ENCODE measurements around the gene SFXN4. TPM values are rescaled to one million over a fixed set of nuclear protein-coding genes. Genes with fewer than 3 reads are reported as not detected.

The SFXN4 gene
- total RNA-seq, 1 experiment from 2014 or later: 15.4 TPM

DNA sequence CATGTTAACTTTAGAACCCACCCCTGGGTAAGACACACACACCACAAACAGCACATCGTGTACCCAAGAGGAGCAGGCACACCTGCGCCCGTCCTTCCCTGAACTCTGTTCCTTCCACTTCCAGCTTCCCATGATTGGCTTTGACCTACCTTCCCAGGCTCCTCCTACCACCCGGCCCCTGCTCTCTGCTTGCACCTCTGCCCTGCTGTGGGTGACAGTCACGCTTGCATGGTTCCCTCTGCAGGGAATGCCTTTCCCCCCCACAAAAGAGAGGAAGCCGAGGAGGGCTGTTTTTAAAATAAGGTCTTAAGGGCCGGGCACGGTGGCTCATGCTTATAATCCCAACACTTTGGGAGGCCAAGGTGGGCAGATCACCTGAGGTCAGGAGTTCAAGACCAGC, 16.4 kb downstream of the SFXN4 start:
- no peaks in the 10 kb centered on the region for H3K36me3 ChIP-seq (ENCODE audit: low read depth)
- no peak for DNase-seq
- ChIA-PET CTCF (no interaction called here), POLR2A (ENCODE audit: unreplicated experiment) (no interaction called here)
- TF ChIP-seq, protein P1, sequence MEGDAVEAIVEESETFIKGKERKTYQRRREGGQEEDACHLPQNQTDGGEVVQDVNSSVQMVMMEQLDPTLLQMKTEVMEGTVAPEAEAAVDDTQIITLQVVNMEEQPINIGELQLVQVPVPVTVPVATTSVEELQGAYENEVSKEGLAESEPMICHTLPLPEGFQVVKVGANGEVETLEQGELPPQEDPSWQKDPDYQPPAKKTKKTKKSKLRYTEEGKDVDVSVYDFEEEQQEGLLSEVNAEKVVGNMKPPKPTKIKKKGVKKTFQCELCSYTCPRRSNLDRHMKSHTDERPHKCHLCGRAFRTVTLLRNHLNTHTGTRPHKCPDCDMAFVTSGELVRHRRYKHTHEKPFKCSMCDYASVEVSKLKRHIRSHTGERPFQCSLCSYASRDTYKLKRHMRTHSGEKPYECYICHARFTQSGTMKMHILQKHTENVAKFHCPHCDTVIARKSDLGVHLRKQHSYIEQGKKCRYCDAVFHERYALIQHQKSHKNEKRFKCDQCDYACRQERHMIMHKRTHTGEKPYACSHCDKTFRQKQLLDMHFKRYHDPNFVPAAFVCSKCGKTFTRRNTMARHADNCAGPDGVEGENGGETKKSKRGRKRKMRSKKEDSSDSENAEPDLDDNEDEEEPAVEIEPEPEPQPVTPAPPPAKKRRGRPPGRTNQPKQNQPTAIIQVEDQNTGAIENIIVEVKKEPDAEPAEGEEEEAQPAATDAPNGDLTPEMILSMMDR (conservative IDR thresholded peaks at IDR 0.05): no peak
- TF ChIP-seq EZH2 (IDR thresholded peaks at IDR 0.05; ENCODE audit: low read depth): no peak
- no peaks in the 10 kb centered on the region for H3K4me1 ChIP-seq (replicated peaks; ENCODE audit: insufficient read depth)
- no peak overlapping the region for H3K4me3 ChIP-seq
- no peaks in the 10 kb centered on the region for H3F3A ChIP-seq (ENCODE audit: insufficient read depth, low read depth)
- H3K27me3 ChIP-seq (ENCODE audit: insufficient read depth, low read depth): no peaks in the 10 kb centered on the region
- no peak overlapping the region for H3K27ac ChIP-seq
- no peaks in the 10 kb centered on the region for H3K79me2 ChIP-seq (ENCODE audit: low read depth)
- no peaks in the 10 kb centered on the region for H3K9me2 ChIP-seq (ENCODE audit: insufficient read depth)
- no TSS peak for BruUV-seq (replicated peaks)
- H2AFZ ChIP-seq: no peak overlapping the region
- no peak overlapping the region for H3K4me2 ChIP-seq
- H3K9me3 ChIP-seq (ENCODE audit: insufficient read depth, low read depth): no peaks in the 10 kb centered on the region
- H4K20me1 ChIP-seq (ENCODE audit: insufficient read depth): no peaks in the 10 kb centered on the region
- intact Hi-C loops (cut with micrococcal nuclease; ENCODE audit: unreplicated experiment): no loop called here

DNA sequence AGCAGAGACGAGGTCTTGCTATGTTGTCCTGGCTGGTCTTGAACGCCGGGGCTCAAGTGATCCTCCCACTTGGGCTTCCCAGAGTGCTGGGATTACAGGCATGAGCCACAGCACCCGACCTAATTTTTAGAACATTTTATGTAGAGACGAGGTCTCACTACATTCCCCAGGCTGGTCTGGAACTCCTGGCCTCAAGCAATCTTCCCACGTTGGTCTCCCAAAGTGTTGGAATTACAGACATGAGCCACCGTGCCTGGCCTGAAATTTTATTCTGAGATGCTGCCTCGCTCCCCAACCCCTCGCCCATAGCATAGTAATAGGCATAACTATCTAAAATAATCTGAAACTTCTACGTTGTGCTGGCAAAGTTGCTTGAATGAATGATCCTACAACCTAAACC, 21.9 kb downstream of the SFXN4 start:
- intact Hi-C loops (cut with micrococcal nuclease; ENCODE audit: unreplicated experiment): no loop called here
- no peaks in the 10 kb centered on the region for H4K20me1 ChIP-seq (ENCODE audit: insufficient read depth)
- no TSS peak for BruUV-seq (replicated peaks)
- TF ChIP-seq EZH2 (IDR thresholded peaks at IDR 0.05; ENCODE audit: low read depth): no peak
- TF ChIP-seq, protein P1 (conservative IDR thresholded peaks at IDR 0.05): no peak
- H3F3A ChIP-seq (ENCODE audit: insufficient read depth, low read depth): no peaks in the 10 kb centered on the region
- ChIA-PET CTCF (no interaction called here), POLR2A (ENCODE audit: unreplicated experiment) (interaction anchor here (0.6 kb wide), 1 partner anchor 399 kb away, joined by 6 read pairs; the partner anchor contains the start of gene RGS10)
- H3K79me2 ChIP-seq (ENCODE audit: low read depth): no peaks in the 10 kb centered on the region
- H3K4me2 ChIP-seq: no peak overlapping the region
- no peak for DNase-seq
- no peaks in the 10 kb centered on the region for H3K9me3 ChIP-seq (ENCODE audit: insufficient read depth, low read depth)
- no peaks in the 10 kb centered on the region for H3K36me3 ChIP-seq (ENCODE audit: low read depth)
- H3K9me2 ChIP-seq (ENCODE audit: insufficient read depth): no peaks in the 10 kb centered on the region
- H3K4me3 ChIP-seq: no peak overlapping the region
- H3K4me1 ChIP-seq (replicated peaks; ENCODE audit: insufficient read depth): no peaks in the 10 kb centered on the region
- H3K27ac ChIP-seq: no peak overlapping the region
- H3K27me3 ChIP-seq (ENCODE audit: insufficient read depth, low read depth): no peaks in the 10 kb centered on the region
- H2AFZ ChIP-seq: no peak overlapping the region

GRCh38 chr10:119140603-119141245, 24.8 kb downstream of the SFXN4 start:
- H3K27me3 ChIP-seq (ENCODE audit: insufficient read depth, low read depth): no peaks in the 10 kb centered on the region
- intact Hi-C loops (cut with micrococcal nuclease; ENCODE audit: unreplicated experiment): no loop called here
- CTCF ChIA-PET: no interaction called here
- H2AFZ ChIP-seq: no peak overlapping the region
- no peak overlapping the region for H3K27ac ChIP-seq
- H3K4me2 ChIP-seq: no peak overlapping the region
- H4K20me1 ChIP-seq (ENCODE audit: insufficient read depth): no peaks in the 10 kb centered on the region
- TF ChIP-seq, protein P1 (conservative IDR thresholded peaks at IDR 0.05): no peak
- TF ChIP-seq EZH2 (IDR thresholded peaks at IDR 0.05; ENCODE audit: low read depth): no peak
- no peaks in the 10 kb centered on the region for H3K9me3 ChIP-seq (ENCODE audit: insufficient read depth, low read depth)
- DNase-seq: no peak
- no peaks in the 10 kb centered on the region for H3K36me3 ChIP-seq (ENCODE audit: low read depth)
- no peaks in the 10 kb centered on the region for H3K79me2 ChIP-seq (ENCODE audit: low read depth)
- no peaks in the 10 kb centered on the region for H3K4me1 ChIP-seq (replicated peaks; ENCODE audit: insufficient read depth)
- POLR2A ChIA-PET (ENCODE audit: unreplicated experiment): no interaction called here
- no peak overlapping the region for H3K4me3 ChIP-seq
- H3K9me2 ChIP-seq (ENCODE audit: insufficient read depth): no peaks in the 10 kb centered on the region
- no peaks in the 10 kb centered on the region for H3F3A ChIP-seq (ENCODE audit: insufficient read depth, low read depth)
- BruUV-seq (replicated peaks): no TSS peak

All from PC-9 (cell line).